Tracheal epithelial cell (primary cell): ENCODE measurements around the gene NUDT8. TPM values are rescaled to one million over a fixed set of nuclear protein-coding genes. Genes with fewer than 3 reads are reported as not detected.

ENCODE experiments used
- total RNA-seq: library from RNA; depleted of rRNA; stranded (reverse); fragments of >200 nt; gene quantifications from 2 replicates; pipeline ENCODE4 v1.2.1, GENCODE V29; 2014

NUDT8 gene
- total RNA-seq = 10.6 and 14.7 TPM in 2 replicates

GRCh38 chr11:67629386-67630227, at the start of gene NUDT8:
Gene NUDT8, minus strand, starts transcription at chr11:67629937. Its CDS starts 26 bp downstream, at chr11:67629911.

GRCh38 chr11:67674442-67674871, 44.7 kb upstream of the NUDT8 start, which contains the start of gene ALDH3B2:
Gene ALDH3B2, minus strand, starts transcription at chr11:67674623. Its CDS starts 7,688 bp downstream, at chr11:67666935.

GRCh38 chr11:67639438-67639859, 9.7 kb upstream of the NUDT8 start, which contains the start of gene TBX10:
Gene TBX10, minus strand, starts transcription at chr11:67639763. Its CDS starts 291 bp downstream, at chr11:67639472.

GRCh38 chr11:67606492-67607295, 23.0 kb downstream of the NUDT8 start, which contains the start of gene NDUFV1:
Gene NDUFV1, plus strand, starts transcription at chr11:67606936. Its CDS starts 69 bp downstream, at chr11:67607005.

GRCh38 chr11:67583247-67584204, 46.2 kb downstream of the NUDT8 start, which contains the start of gene GSTP1:
Gene GSTP1, plus strand, starts transcription at chr11:67583812. Its CDS starts 32 bp downstream, at chr11:67583844.

Other genes starting within 250 kb of the NUDT8 start
- gene RAD9A, start 238.0 kb downstream of the NUDT8 start, total RNA-seq = 8.7 TPM in 2 replicates
- gene PPP1CA, start 228.1 kb downstream of the NUDT8 start, total RNA-seq = 206 and 244 TPM in 2 replicates
- not detected in 2 replicates for gene TBC1D10C, start 225.9 kb downstream of the NUDT8 start, total RNA-seq
- gene CARNS1, start 214.3 kb downstream of the NUDT8 start, total RNA-seq = 0.24 TPM in 1 of 2 replicates, not detected in the other
- 43.9 and 55.4 TPM in 2 replicates for gene RPS6KB2, start 201.4 kb downstream of the NUDT8 start, total RNA-seq
- 0.24 TPM in 1 of 2 replicates, not detected in the other for gene PTPRCAP, start 192.3 kb downstream of the NUDT8 start, total RNA-seq
- 140 and 158 TPM in 2 replicates for gene CORO1B, start 186.5 kb downstream of the NUDT8 start, total RNA-seq
- gene GPR152, start 177.2 kb downstream of the NUDT8 start, total RNA-seq = not detected in 2 replicates
- gene CABP4, start 174.6 kb downstream of the NUDT8 start, total RNA-seq = under 0.01 TPM in 1 of 2 replicates, not detected in the other
- 20.9 and 37.6 TPM in 2 replicates for gene TMEM134, start 160.7 kb downstream of the NUDT8 start, total RNA-seq
- gene AIP, start 146.9 kb downstream of the NUDT8 start, total RNA-seq = 76.7 and 89.2 TPM in 2 replicates
- 29.2 and 33.3 TPM in 2 replicates for gene PITPNM1, start 124.6 kb downstream of the NUDT8 start, total RNA-seq
- gene CDK2AP2, start 121.8 kb downstream of the NUDT8 start, total RNA-seq = 17.1 and 18.5 TPM in 2 replicates
- gene CABP2, start 106.5 kb downstream of the NUDT8 start, total RNA-seq = not detected in 2 replicates
- gene GSTP1, start 46.1 kb downstream of the NUDT8 start, total RNA-seq = 3,881 and 7,825 TPM in 2 replicates
- gene NDUFV1, start 23.0 kb downstream of the NUDT8 start, total RNA-seq = 162 and 236 TPM in 2 replicates
- not detected in 2 replicates for gene TBX10, start 9.8 kb upstream of the NUDT8 start, total RNA-seq
- not detected in 2 replicates for gene ACY3, start 20.8 kb upstream of the NUDT8 start, total RNA-seq
- 25.1 and 57.3 TPM in 2 replicates for gene ALDH3B2, start 44.7 kb upstream of the NUDT8 start, total RNA-seq